Measurements from ENCODE around the gene SLC46A3.
A peak's percentile ranks its signal among the peaks of the same experiment; 100 is the strongest.

Gene SLC46A3

DNA sequence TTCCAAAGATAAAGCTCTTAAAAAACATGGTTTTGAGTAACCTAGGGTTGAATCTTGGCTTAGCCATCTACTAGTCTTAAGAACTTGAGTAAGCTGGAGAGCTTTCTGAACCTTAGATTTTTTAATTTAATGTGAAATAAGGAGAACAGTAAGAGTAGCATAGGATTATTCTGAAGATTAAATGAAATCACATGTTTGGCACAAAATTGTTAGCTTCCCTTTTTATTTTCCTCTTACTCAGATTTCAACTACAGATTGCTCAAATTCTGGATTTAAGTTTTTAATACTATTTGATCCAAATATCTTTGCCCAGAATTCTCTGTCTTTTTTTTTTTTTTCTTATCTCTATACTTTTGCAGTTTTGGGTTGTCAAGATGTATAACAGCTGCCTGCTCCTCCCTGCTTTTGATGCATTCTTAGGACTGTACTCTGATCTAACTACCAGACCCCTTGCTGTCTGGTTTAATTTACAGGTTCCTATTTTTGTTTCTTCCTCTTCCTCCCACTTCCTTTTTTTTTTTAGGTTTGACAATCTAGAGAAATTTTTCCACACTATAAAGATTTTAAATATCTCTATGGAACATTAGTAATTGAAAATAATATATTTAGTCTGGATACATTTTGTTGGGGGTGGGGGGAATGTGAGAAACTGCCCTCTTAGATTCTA lies 47.5 kb downstream of the SLC46A3 start:
- no peaks in the 10 kb centered on the region for H3K27me3 ChIP-seq (ENCODE audit: control insufficient read depth, insufficient read depth, low read length)
- no peak overlapping the region for H3K4me3 ChIP-seq (ENCODE audit: low read depth, low read length)
- no peaks in the 10 kb centered on the region for H3K4me1 ChIP-seq (ENCODE audit: control insufficient read depth, insufficient read depth, low read length)
- H3K9me3 ChIP-seq (ENCODE audit: control insufficient read depth, insufficient read depth, low read length), result no peaks in the 10 kb centered on the region
- peaks cover 48% of the 10 kb centered on the region for H3K36me3 ChIP-seq (ENCODE audit: control insufficient read depth, insufficient read depth, low read length)
- H3K9ac ChIP-seq (ENCODE audit: low read depth, low read length), result no peak overlapping the region

DNA sequence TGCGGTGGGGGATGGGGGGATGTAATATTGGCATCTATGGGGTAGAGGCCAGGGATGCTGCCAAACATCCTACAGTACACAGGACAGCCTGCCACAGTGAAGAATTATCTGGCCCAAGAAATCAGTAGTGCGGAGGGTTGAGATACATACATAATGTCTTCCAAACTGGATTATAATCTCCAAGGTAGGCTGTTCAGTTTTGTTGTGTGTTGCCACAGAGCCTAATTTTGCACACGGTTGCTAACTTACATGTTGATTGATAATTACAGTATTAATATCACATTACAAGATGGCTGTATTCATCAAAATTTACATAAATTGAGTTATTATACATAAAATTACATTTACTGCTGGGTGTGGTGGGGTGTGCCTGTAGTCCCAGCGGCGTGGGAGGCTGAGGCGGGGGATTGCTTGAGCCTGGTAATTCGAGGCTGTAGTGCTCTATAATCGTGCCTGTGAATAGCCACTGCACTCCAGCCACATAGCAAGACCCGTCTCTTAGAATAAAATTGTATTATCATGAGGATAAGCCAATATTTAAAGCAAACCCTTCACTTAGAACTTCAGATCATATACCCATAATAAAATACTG lies 51.8 kb downstream of the SLC46A3 start:
- H3K4me3 ChIP-seq (ENCODE audit: low read depth, low read length), result no peak overlapping the region
- no peaks in the 10 kb centered on the region for H3K9me3 ChIP-seq (ENCODE audit: control insufficient read depth, insufficient read depth, low read length)
- peaks cover 37% of the 10 kb centered on the region for H3K36me3 ChIP-seq (ENCODE audit: control insufficient read depth, insufficient read depth, low read length)
- H3K9ac ChIP-seq (ENCODE audit: low read depth, low read length), result no peak overlapping the region
- H3K27me3 ChIP-seq (ENCODE audit: control insufficient read depth, insufficient read depth, low read length), result no peaks in the 10 kb centered on the region
- no peaks in the 10 kb centered on the region for H3K4me1 ChIP-seq (ENCODE audit: control insufficient read depth, insufficient read depth, low read length)

DNA sequence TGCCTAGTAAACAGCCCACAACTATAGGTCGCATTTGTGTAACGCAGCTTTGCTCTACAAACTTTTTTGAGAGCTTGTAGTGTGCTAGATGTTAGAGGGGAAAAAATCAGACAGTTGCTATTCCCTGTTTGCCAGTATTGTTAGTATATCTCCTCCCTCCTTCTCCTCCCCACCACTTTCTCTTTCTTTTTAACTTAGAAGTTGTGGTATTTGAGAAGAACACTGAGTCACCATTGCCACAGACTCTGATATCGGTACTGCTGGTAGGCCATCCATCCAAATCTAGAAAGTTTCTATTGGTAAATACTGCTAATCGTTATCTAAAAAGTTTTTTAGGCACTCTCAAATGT lies 59.2 kb downstream of the SLC46A3 start:
- no peaks in the 10 kb centered on the region for H3K9me3 ChIP-seq (ENCODE audit: control insufficient read depth, insufficient read depth, low read length)
- peak overlapping the region; percentile 98 for H3K4me3 ChIP-seq (ENCODE audit: low read depth, low read length)
- H3K27me3 ChIP-seq (ENCODE audit: control insufficient read depth, insufficient read depth, low read length), result no peaks in the 10 kb centered on the region
- peak overlapping the region; percentile 76 for H3K9ac ChIP-seq (ENCODE audit: low read depth, low read length)
- peaks cover 12% of the 10 kb centered on the region for H3K4me1 ChIP-seq (ENCODE audit: control insufficient read depth, insufficient read depth, low read length)
- peaks cover 2% of the 10 kb centered on the region for H3K36me3 ChIP-seq (ENCODE audit: control insufficient read depth, insufficient read depth, low read length)

DNA sequence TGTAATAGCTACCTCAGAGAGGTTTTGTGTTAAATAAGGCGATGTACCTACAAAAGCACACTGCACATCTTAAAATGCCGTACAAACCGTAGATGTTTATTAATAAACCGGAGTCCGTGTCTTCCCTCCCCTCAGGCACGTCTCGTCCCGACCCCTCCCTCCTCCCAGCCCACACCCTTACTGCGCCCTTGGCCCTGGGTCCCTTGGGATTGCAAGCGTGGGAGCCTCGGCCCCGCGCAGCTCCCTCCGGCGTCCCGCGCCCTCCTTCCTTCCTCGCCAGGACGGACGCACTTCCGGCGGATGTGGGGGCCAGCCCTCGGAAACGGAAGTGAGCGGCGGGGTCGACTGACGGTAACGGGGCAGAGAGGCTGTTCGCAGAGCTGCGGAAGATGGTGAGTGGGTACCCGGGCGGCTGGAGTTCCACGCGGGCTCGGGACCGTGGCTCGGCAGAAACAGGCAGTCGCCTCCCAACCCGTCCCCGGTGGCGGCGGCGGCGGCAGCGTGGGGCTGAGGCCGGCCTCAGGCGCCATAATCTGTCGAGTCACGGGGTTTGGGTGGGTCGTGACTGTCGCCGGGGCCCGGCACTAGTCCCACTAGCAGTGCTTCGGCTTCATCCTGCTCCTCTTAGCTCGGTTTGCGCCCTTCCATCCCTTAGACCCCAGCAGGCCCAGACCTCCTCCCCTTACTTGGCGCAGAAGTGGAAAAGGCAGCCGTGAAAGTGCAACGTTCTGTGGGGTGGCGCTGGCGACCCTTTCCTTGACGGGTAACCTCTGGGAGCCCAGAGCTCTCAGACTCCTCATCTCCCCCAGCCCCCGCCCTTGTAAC lies 59.8 kb downstream of the SLC46A3 start, which contains the start of gene POMP:
Gene POMP (plus strand): TSS at position 335 of the 825 bp plus-strand sequence. CDS start 55 bp downstream, at position 390.
- H3K27me3 ChIP-seq (ENCODE audit: control insufficient read depth, insufficient read depth, low read length), result no peaks in the 10 kb centered on the region
- peak within 1 kb of the TSS; percentile 77 for H3K9ac ChIP-seq (ENCODE audit: low read depth, low read length)
- peaks cover 12% of the 10 kb centered on the region for H3K4me1 ChIP-seq (ENCODE audit: control insufficient read depth, insufficient read depth, low read length)
- peak within 1 kb of the TSS; percentile 98 for H3K4me3 ChIP-seq (ENCODE audit: low read depth, low read length)
- no peaks in the 10 kb centered on the region for H3K36me3 ChIP-seq (ENCODE audit: control insufficient read depth, insufficient read depth, low read length)
- H3K9me3 ChIP-seq (ENCODE audit: control insufficient read depth, insufficient read depth, low read length), result no peaks in the 10 kb centered on the region

DNA sequence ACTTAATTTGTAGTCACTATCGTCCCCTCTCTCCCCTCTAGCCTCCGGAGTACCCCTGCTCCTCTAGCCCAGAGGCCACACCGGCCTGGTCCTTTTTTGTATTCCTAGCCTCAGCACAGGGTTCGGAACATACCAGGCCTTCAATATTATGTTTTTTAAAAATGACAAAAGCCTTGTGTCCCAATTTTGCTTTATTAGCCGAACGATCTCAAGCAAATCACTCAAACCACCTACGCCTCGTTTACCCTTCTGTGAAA lies 60.3 kb downstream of the SLC46A3 start:
- Histone ChIP-seq H3K36me3 (ENCODE audit: control insufficient read depth, insufficient read depth, low read length) (no peaks in the 10 kb centered on the region), H3K27me3 (ENCODE audit: control insufficient read depth, insufficient read depth, low read length) (no peaks in the 10 kb centered on the region), H3K4me3 (ENCODE audit: low read depth, low read length) (peak overlapping the region; percentile 98), H3K9me3 (ENCODE audit: control insufficient read depth, insufficient read depth, low read length) (no peaks in the 10 kb centered on the region), H3K4me1 (ENCODE audit: control insufficient read depth, insufficient read depth, low read length) (peaks cover 12% of the 10 kb centered on the region), H3K9ac (ENCODE audit: low read depth, low read length) (peak overlapping the region; percentile 77)

DNA sequence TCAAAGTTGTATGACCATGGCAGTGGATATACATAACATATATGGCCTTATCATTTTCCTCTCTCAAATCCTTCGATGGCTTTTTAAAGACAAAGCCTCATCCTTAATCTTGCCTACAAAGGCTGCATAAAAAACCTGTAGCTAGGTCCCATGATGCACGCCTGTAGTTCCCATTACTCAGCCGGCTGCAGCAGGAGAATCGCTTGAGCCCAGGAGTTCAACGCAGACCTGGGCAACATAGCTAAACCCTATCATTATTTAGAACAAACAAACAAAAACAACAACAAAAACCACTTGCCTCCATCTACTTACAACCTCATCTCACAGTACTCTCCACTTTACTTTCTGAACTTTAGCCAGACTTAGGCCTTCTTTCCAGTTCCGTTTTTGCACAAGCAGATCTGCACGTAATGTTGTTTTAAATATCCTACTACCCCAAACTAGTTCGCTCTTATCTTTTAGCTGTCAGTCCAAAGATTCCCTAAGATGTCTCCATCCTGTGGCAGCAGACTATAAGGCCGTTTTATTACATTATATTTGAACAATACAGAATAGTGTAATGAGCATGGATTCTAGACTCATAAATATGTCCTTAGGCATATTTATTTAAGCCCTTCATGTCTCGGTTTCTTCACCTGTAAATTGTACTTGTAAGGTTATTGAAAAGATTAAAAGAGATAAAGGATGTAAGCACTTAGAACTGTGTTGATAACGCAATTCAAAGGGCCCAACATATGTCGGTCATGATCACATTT lies 60.8 kb downstream of the SLC46A3 start:
- H3K36me3 ChIP-seq (ENCODE audit: control insufficient read depth, insufficient read depth, low read length), result no peaks in the 10 kb centered on the region
- peak overlapping the region; percentile 98 for H3K4me3 ChIP-seq (ENCODE audit: low read depth, low read length)
- peaks cover 12% of the 10 kb centered on the region for H3K4me1 ChIP-seq (ENCODE audit: control insufficient read depth, insufficient read depth, low read length)
- H3K9me3 ChIP-seq (ENCODE audit: control insufficient read depth, insufficient read depth, low read length), result no peaks in the 10 kb centered on the region
- peak overlapping the region; percentile 77 for H3K9ac ChIP-seq (ENCODE audit: low read depth, low read length)
- no peaks in the 10 kb centered on the region for H3K27me3 ChIP-seq (ENCODE audit: control insufficient read depth, insufficient read depth, low read length)

DNA sequence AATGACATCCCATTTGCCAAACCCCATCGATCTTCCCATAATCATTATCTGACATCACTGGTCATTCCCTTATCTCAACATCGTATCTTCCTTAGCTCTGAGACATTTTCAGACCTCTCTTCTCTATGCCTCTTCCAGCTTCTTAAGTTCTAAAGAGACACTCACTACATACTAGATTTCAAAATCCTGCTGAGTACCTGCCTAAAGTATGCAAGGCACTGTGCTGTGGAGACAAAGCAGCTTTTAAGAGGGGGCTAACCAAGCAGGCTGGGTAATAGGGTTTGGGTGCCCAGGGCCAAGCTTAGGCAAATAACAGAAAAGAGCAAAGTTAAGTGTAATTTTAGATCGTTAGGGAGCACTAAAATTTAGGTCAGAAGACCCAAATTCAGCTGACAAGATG lies 63.2 kb downstream of the SLC46A3 start:
- no peaks in the 10 kb centered on the region for H3K36me3 ChIP-seq (ENCODE audit: control insufficient read depth, insufficient read depth, low read length)
- H3K9me3 ChIP-seq (ENCODE audit: control insufficient read depth, insufficient read depth, low read length), result no peaks in the 10 kb centered on the region
- no peaks in the 10 kb centered on the region for H3K27me3 ChIP-seq (ENCODE audit: control insufficient read depth, insufficient read depth, low read length)
- no peak overlapping the region for H3K9ac ChIP-seq (ENCODE audit: low read depth, low read length)
- H3K4me3 ChIP-seq (ENCODE audit: low read depth, low read length), result no peak overlapping the region
- peaks cover 12% of the 10 kb centered on the region for H3K4me1 ChIP-seq (ENCODE audit: control insufficient read depth, insufficient read depth, low read length)

DNA sequence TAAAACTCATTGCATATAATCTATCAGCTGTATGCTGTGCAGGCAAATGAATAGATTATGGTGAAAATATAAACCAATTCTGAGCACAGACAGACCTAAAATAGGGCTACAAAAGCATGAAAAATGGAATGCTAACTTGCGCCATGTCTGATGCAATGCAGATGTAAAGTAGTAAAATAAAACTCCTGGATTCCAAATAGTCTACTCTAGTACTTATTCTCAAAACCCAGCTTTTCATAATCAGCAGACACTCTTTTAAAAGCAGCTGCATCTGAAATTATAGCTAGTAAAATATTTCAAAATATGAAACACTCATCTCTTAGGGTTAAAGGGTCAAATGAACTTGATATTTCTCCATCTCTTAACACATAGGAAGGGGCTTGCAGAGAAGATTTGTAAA lies 64.5 kb downstream of the SLC46A3 start:
- Histone ChIP-seq H3K4me1 (ENCODE audit: control insufficient read depth, insufficient read depth, low read length) (peaks cover 8% of the 10 kb centered on the region), H3K27me3 (ENCODE audit: control insufficient read depth, insufficient read depth, low read length) (no peaks in the 10 kb centered on the region), H3K9ac (ENCODE audit: low read depth, low read length) (no peak overlapping the region)

DNA sequence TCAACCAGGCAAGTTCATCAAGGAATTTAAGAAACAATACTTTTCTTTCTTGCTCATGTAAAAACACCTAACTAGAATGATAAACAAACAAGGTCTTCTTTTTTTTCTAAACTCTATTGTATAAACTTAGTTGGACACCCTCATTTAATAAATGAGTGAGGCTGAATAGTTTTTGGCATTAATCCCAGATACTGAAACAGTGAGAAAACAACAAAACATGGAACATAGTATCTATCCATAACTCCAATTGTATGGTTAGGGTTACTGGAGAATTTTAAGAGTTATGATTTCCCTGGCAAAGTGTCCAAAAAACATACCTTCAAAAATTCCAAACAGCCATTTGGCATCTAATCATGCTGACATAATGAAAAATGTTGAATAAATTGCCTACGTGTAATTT lies 65.7 kb downstream of the SLC46A3 start:
- Histone ChIP-seq H3K4me1 (ENCODE audit: control insufficient read depth, insufficient read depth, low read length) (peaks cover 8% of the 10 kb centered on the region), H3K9me3 (ENCODE audit: control insufficient read depth, insufficient read depth, low read length) (no peaks in the 10 kb centered on the region), H3K9ac (ENCODE audit: low read depth, low read length) (no peak overlapping the region), H3K4me3 (ENCODE audit: low read depth, low read length) (no peak overlapping the region), H3K27me3 (ENCODE audit: control insufficient read depth, insufficient read depth, low read length) (no peaks in the 10 kb centered on the region), H3K36me3 (ENCODE audit: control insufficient read depth, insufficient read depth, low read length) (no peaks in the 10 kb centered on the region)

More for the DNA sequence above, 64.5 kb downstream of the SLC46A3 start:
- H3K4me3 ChIP-seq (ENCODE audit: low read depth, low read length), result no peak overlapping the region
- no peaks in the 10 kb centered on the region for H3K36me3 ChIP-seq (ENCODE audit: control insufficient read depth, insufficient read depth, low read length)
- no peaks in the 10 kb centered on the region for H3K9me3 ChIP-seq (ENCODE audit: control insufficient read depth, insufficient read depth, low read length)

DNA sequence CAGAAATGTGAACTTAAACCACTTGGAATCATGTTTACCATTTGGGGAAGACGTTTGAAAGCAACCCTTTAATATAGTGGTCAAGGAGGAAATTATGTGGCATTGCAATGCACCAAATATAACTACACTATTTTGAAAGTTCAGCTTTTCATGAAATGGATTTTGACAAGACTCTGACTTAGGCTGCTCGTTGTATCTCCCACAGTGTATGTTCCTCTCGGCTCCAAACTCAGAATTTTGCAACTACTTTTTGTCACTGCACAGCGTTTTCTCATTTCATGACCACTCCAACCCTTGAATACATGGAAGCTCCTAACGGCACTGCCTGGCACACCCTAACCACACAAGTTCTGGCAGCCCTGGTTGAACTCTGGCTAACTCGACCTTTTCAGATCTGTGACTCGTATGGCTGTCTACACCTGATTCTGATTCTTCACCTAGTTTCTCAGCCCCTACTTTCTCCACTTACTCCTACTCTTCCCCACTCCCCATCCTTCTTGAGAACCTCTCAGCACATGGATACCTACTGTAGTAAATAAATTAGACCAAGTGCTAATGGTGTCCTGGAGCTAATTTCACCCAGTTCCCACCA lies 66.9 kb downstream of the SLC46A3 start:
- Histone ChIP-seq H3K27me3 (ENCODE audit: control insufficient read depth, insufficient read depth, low read length) (no peaks in the 10 kb centered on the region), H3K9ac (ENCODE audit: low read depth, low read length) (no peak overlapping the region), H3K4me3 (ENCODE audit: low read depth, low read length) (no peak overlapping the region), H3K9me3 (ENCODE audit: control insufficient read depth, insufficient read depth, low read length) (no peaks in the 10 kb centered on the region), H3K4me1 (ENCODE audit: control insufficient read depth, insufficient read depth, low read length) (peaks cover 2% of the 10 kb centered on the region), H3K36me3 (ENCODE audit: control insufficient read depth, insufficient read depth, low read length) (no peaks in the 10 kb centered on the region)

DNA sequence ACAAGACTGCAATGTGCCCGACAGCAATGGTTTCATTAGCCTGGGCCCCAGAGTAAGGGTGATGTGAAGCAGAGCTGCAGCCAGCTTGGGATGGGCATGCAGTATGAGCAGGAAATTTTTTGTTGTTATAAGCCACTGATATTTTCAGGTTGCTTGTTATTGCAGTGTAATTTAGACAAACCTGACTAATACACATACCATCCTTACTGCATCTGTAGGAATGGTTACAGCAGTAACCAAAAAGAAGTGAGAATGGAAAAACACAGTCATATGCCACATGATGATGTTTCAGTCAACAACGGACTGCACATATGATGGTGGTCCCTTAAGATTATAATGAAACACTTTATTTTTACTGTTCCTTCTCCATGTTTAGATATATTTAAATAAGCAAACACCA lies 68.5 kb downstream of the SLC46A3 start:
- Histone ChIP-seq H3K9me3 (ENCODE audit: control insufficient read depth, insufficient read depth, low read length) (no peaks in the 10 kb centered on the region), H3K36me3 (ENCODE audit: control insufficient read depth, insufficient read depth, low read length) (no peaks in the 10 kb centered on the region), H3K4me1 (ENCODE audit: control insufficient read depth, insufficient read depth, low read length) (no peaks in the 10 kb centered on the region), H3K27me3 (ENCODE audit: control insufficient read depth, insufficient read depth, low read length) (no peaks in the 10 kb centered on the region), H3K9ac (ENCODE audit: low read depth, low read length) (no peak overlapping the region), H3K4me3 (ENCODE audit: low read depth, low read length) (no peak overlapping the region)
